Measurements from ENCODE around the gene INSM1. TPM values are rescaled to one million over a fixed set of nuclear protein-coding genes. Genes with fewer than 3 reads are reported as not detected.

The INSM1 gene
- total RNA-seq, 1 donor from 2014 or later = not detected

GRCh38 chr20:20405623-20406022 is 37.7 kb downstream of the INSM1 start:
- Mint-ChIP-seq H3K27ac (ENCODE audit: unreplicated experiment) (no peak overlapping the region), H3K4me1 (ENCODE audit: unreplicated experiment) (peaks cover 7% of the 10 kb centered on the region), H3K4me3 (ENCODE audit: unreplicated experiment) (no peak overlapping the region), H3K27me3 (ENCODE audit: unreplicated experiment) (no peaks in the 10 kb centered on the region), H3K9me3 (ENCODE audit: unreplicated experiment) (no peaks in the 10 kb centered on the region), H3K36me3 (ENCODE audit: low read depth, unreplicated experiment) (no peaks in the 10 kb centered on the region)
- DNase-seq (ENCODE audit: low spot score) = no peak
- TF ChIP-seq CTCF (IDR thresholded peaks at IDR 0.05; ENCODE audit: unreplicated experiment) = no peak

GRCh38 chr20:20406306-20406705 is 38.4 kb downstream of the INSM1 start:
- DNase-seq (ENCODE audit: low spot score) = no peak
- Mint-ChIP-seq H3K36me3 (ENCODE audit: low read depth, unreplicated experiment) (no peaks in the 10 kb centered on the region), H3K9me3 (ENCODE audit: unreplicated experiment) (no peaks in the 10 kb centered on the region), H3K27ac (ENCODE audit: unreplicated experiment) (no peak overlapping the region), H3K27me3 (ENCODE audit: unreplicated experiment) (no peaks in the 10 kb centered on the region), H3K4me1 (ENCODE audit: unreplicated experiment) (peaks cover 13% of the 10 kb centered on the region), H3K4me3 (ENCODE audit: unreplicated experiment) (no peak overlapping the region)
- no peak for TF ChIP-seq CTCF (IDR thresholded peaks at IDR 0.05; ENCODE audit: unreplicated experiment)

- peak; percentile 20 for TF ChIP-seq CTCF (IDR thresholded peaks at IDR 0.05; ENCODE audit: unreplicated experiment)
- H3K27me3 Mint-ChIP-seq (ENCODE audit: unreplicated experiment) = no peaks in the 10 kb centered on the region
Measured at GRCh38 chr20:20407891-20408805, 40.2 kb downstream of the INSM1 start.

GRCh38 chr20:20409331-20409730 is 41.4 kb downstream of the INSM1 start:
- Mint-ChIP-seq H3K27ac (ENCODE audit: unreplicated experiment) (no peak overlapping the region), H3K4me1 (ENCODE audit: unreplicated experiment) (peaks cover 29% of the 10 kb centered on the region), H3K27me3 (ENCODE audit: unreplicated experiment) (no peaks in the 10 kb centered on the region), H3K36me3 (ENCODE audit: low read depth, unreplicated experiment) (no peaks in the 10 kb centered on the region), H3K9me3 (ENCODE audit: unreplicated experiment) (no peaks in the 10 kb centered on the region), H3K4me3 (ENCODE audit: unreplicated experiment) (no peak overlapping the region)
- no peak for DNase-seq (ENCODE audit: low spot score)
- no peak for TF ChIP-seq CTCF (IDR thresholded peaks at IDR 0.05; ENCODE audit: unreplicated experiment)

More at GRCh38 chr20:20407891-20408805, 40.2 kb downstream of the INSM1 start:
- Mint-ChIP-seq H3K4me1 (ENCODE audit: unreplicated experiment) (peaks cover 32% of the 10 kb centered on the region), H3K36me3 (ENCODE audit: low read depth, unreplicated experiment) (no peaks in the 10 kb centered on the region), H3K27ac (ENCODE audit: unreplicated experiment) (no peak overlapping the region), H3K4me3 (ENCODE audit: unreplicated experiment) (no peak overlapping the region), H3K9me3 (ENCODE audit: unreplicated experiment) (no peaks in the 10 kb centered on the region)
- no peak for DNase-seq (ENCODE audit: low spot score)

- no peak overlapping the region for H3K4me3 Mint-ChIP-seq (ENCODE audit: unreplicated experiment)
- H3K27ac Mint-ChIP-seq (ENCODE audit: unreplicated experiment) = peak overlapping the region; percentile 59
- no peak for TF ChIP-seq CTCF (IDR thresholded peaks at IDR 0.05; ENCODE audit: unreplicated experiment)
- H3K4me1 Mint-ChIP-seq (ENCODE audit: unreplicated experiment) = peaks cover 29% of the 10 kb centered on the region
- no peaks in the 10 kb centered on the region for H3K9me3 Mint-ChIP-seq (ENCODE audit: unreplicated experiment)
- peaks cover 1% of the 10 kb centered on the region for H3K27me3 Mint-ChIP-seq (ENCODE audit: unreplicated experiment)
- H3K36me3 Mint-ChIP-seq (ENCODE audit: low read depth, unreplicated experiment) = no peaks in the 10 kb centered on the region
- DNase-seq (ENCODE audit: low spot score) = peak; percentile 57
Measured at GRCh38 chr20:20410678-20411077, 42.8 kb downstream of the INSM1 start.

Data from endothelial cell (in vitro differentiated cells).